Inferior parietal cortex (tissue), 1 donor: Measurements from ENCODE around the gene SAP30BP.
"Not testable (repeated sequence)": the region's sequence is repeated elsewhere in the genome, so short reads cannot be mapped to it uniquely, and the experiment has no call there.

Experiments used
- DNase-seq: peaks from one replicate; pipeline ENCODE4 v3.0.0-alpha.2; 2016; ENCODE audit errors: extremely low spot score

The SAP30BP gene

GRCh38 chr17:75633486-75634375 is 33.4 kb upstream of the SAP30BP start:
- peak; percentile 82 for DNase-seq

- no peak for DNase-seq
Observed at GRCh38 chr17:75634376-75634740, 32.8 kb upstream of the SAP30BP start.

- DNase-seq = no peak
Observed at GRCh38 chr17:75634754-75635609, 32.2 kb upstream of the SAP30BP start.

- DNase-seq = peak; percentile 9
Observed at GRCh38 chr17:75635610-75636202, 31.4 kb upstream of the SAP30BP start.

GRCh38 chr17:75636381-75637142 is 30.6 kb upstream of the SAP30BP start:
- no peak for DNase-seq

GRCh38 chr17:75637143-75637538 is 30.0 kb upstream of the SAP30BP start:
- peak; percentile 24 for DNase-seq

- DNase-seq = no peak
Observed at GRCh38 chr17:75637551-75637950, 29.6 kb upstream of the SAP30BP start.

- not testable (repeated sequence) for DNase-seq
Observed at GRCh38 chr17:75638039-75638438, 29.1 kb upstream of the SAP30BP start.

GRCh38 chr17:75638893-75639292 is 28.2 kb upstream of the SAP30BP start:
- no peak for DNase-seq

GRCh38 chr17:75639327-75639726 is 27.8 kb upstream of the SAP30BP start:
- no peak for DNase-seq

GRCh38 chr17:75639771-75640555 is 27.2 kb upstream of the SAP30BP start:
- no peak for DNase-seq

GRCh38 chr17:75640556-75641119 is 26.5 kb upstream of the SAP30BP start:
- DNase-seq = no peak

GRCh38 chr17:75641343-75641742 is 25.8 kb upstream of the SAP30BP start:
- no peak for DNase-seq

GRCh38 chr17:75642182-75642783 is 24.9 kb upstream of the SAP30BP start:
- DNase-seq = no peak

GRCh38 chr17:75642784-75643642 is 24.1 kb upstream of the SAP30BP start:
- DNase-seq = no peak

- DNase-seq = no peak
Observed at GRCh38 chr17:75643643-75644017, 23.5 kb upstream of the SAP30BP start.

- no peak for DNase-seq
Observed at GRCh38 chr17:75645501-75645888, 21.6 kb upstream of the SAP30BP start.

GRCh38 chr17:75645889-75646637 is 21.1 kb upstream of the SAP30BP start:
- peak; percentile 76 for DNase-seq
